ENCODE results near the gene FRMPD4. TPM values are rescaled to one million over a fixed set of nuclear protein-coding genes. Genes with fewer than 3 reads are reported as not detected.

FRMPD4 gene
- total RNA-seq, 2 experiments from 2014 or later, result not detected

GRCh38 chrX:12237771-12238170, 99.5 kb downstream of the FRMPD4 start:
- Mint-ChIP-seq H3K9me3 (no peaks in the 10 kb centered on the region), H3K4me3 (no peak overlapping the region), H3K27ac (no peak overlapping the region), H3K27me3 (no peaks in the 10 kb centered on the region), H3K4me1 (no peaks in the 10 kb centered on the region), H3K36me3 (no peaks in the 10 kb centered on the region)
- DNase-seq, result no peak

DNA sequence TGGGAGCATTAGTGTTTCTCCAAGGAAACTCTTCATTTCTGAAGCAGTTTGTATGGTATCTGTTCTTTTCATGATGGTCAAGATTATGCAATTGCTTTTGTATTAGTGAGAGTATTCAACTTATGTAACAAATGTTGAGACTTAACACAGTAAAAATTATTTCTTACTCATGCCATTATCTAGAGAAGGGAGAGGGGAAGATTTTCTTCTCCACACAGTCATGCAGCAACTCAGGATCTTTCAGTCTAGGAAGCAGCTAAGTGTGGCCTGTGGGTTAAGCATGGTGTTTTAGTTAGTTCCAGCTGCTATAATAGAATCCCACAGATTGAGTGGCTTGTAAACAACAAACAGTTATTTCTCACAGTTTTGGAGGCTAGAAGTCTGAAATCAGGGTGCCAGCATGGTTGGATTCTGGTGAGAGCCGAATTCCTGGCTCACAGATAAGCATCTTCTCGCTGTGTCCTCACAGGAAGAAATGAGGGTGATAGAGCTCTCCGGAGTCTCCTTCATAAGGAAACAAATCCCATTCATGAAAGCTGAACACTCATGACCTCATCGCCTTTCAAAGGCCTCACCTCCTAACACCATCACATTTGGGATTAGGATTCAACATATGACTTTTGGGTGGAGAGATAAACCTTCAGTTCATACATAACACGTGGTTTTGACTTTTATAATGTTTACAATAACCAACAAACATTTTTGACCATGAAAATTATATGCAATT, 101.2 kb downstream of the FRMPD4 start:
- Mint-ChIP-seq H3K27me3 (no peaks in the 10 kb centered on the region), H3K36me3 (no peaks in the 10 kb centered on the region), H3K9me3 (no peaks in the 10 kb centered on the region), H3K4me3 (no peak overlapping the region), H3K4me1 (no peaks in the 10 kb centered on the region), H3K27ac (no peak overlapping the region)
- no peak for DNase-seq

DNA sequence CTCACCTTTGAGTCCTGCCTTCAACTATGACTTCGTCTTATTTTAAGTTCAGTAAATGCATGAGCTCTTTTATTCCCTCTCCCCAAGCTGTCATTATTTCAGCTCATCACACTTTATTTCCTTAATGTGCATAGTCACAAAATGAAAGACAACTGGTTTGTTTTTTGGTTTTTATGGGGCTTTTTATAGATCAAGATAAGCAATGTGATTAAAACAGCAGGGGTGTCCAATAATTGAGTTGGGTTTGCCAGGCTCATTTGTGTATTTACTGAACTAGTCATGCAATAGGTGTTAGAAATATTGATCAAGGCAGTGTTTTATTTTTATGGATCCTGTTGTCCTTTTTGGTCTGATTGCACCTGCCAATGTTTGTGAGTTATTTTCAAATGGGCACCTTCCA, 102.2 kb downstream of the FRMPD4 start:
- Mint-ChIP-seq H3K27me3 (no peaks in the 10 kb centered on the region), H3K27ac (no peak overlapping the region), H3K4me3 (no peak overlapping the region), H3K9me3 (no peaks in the 10 kb centered on the region), H3K4me1 (no peaks in the 10 kb centered on the region), H3K36me3 (no peaks in the 10 kb centered on the region)
- DNase-seq, result no peak

DNA sequence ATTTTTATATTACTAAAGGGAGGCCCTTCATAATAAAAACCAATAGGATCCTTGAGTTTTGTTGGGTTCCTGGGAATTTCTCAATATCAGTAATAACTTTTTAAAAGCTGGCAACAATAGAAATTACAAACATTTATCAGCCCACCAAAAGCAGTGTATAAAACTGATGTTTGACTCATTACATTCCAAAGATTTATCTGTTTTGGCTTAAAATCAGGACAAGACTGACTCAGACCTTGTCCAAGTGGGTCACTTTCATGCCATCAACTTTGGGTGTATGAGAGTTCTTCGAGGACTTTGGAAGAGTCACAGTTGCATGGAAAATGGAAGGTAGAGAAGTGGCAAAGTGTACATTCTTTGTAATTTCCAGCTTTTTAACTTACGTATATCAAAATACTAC, 102.8 kb downstream of the FRMPD4 start:
- no peak for DNase-seq
- Mint-ChIP-seq H3K36me3 (no peaks in the 10 kb centered on the region), H3K27ac (no peak overlapping the region), H3K9me3 (no peaks in the 10 kb centered on the region), H3K27me3 (no peaks in the 10 kb centered on the region), H3K4me1 (no peaks in the 10 kb centered on the region), H3K4me3 (no peak overlapping the region)

GRCh38 chrX:12245650-12246645, 107.7 kb downstream of the FRMPD4 start:
- Mint-ChIP-seq H3K36me3 (no peaks in the 10 kb centered on the region), H3K27ac (no peak overlapping the region), H3K4me1 (no peaks in the 10 kb centered on the region), H3K9me3 (no peaks in the 10 kb centered on the region), H3K4me3 (no peak overlapping the region), H3K27me3 (no peaks in the 10 kb centered on the region)
- no peak for DNase-seq

DNA sequence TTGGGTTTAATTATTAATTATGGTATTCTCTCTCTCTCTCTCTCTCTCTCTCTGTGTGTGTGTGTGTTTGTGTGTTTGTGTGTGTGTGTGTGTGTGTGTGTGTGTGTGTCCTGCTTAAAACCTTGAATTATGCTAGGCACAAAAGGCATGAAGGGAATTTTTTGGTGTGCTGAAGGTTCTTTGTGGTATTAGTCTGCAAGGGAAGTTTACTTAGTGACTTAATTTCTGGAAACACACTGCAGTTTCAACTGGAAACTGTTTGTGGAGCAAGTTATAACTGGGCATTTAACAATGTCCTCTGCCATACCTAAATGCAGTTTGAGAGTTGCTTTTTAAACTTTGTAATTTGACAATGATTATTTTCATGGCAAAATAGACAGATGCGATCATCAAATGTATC, 111.7 kb downstream of the FRMPD4 start:
- H3K9me3 Mint-ChIP-seq, result no peaks in the 10 kb centered on the region
- H3K27ac Mint-ChIP-seq, result no peak overlapping the region
- no peaks in the 10 kb centered on the region for H3K27me3 Mint-ChIP-seq
- DNase-seq, result no peak
- no peaks in the 10 kb centered on the region for H3K36me3 Mint-ChIP-seq
- H3K4me1 Mint-ChIP-seq, result no peaks in the 10 kb centered on the region
- no peak overlapping the region for H3K4me3 Mint-ChIP-seq

- Mint-ChIP-seq H3K4me1 (no peaks in the 10 kb centered on the region), H3K27ac (no peak overlapping the region), H3K36me3 (no peaks in the 10 kb centered on the region), H3K4me3 (no peak overlapping the region), H3K9me3 (no peaks in the 10 kb centered on the region), H3K27me3 (peaks cover 4% of the 10 kb centered on the region)
- no peak for DNase-seq
These were observed 124.9 kb downstream of the FRMPD4 start for GRCh38 chrX:12263211-12263610.

DNA sequence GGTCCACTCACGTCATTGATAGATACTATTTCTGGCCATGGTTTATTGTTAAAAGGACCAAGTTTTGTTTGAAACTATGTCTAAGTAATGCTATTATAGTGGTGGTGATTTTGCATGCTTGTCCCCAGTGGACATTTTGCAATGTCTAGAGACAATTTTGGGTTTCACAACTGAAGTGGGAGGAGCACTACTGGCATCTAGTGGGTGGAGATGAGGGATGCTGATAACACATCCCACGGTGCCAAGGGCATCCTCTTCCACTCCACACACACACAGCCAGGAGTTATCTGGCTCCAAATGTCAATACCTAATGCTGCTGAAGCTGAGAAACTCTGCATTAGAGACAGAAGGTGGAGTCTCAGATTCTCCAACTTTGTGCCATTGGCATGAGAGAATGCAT, 131.2 kb downstream of the FRMPD4 start:
- Mint-ChIP-seq H3K27ac (no peak overlapping the region), H3K9me3 (no peaks in the 10 kb centered on the region), H3K27me3 (no peaks in the 10 kb centered on the region), H3K36me3 (no peaks in the 10 kb centered on the region), H3K4me1 (no peaks in the 10 kb centered on the region), H3K4me3 (no peak overlapping the region)
- no peak for DNase-seq

- no peaks in the 10 kb centered on the region for H3K4me1 Mint-ChIP-seq
These were observed 139.9 kb downstream of the FRMPD4 start for GRCh38 chrX:12278151-12278550.

DNA sequence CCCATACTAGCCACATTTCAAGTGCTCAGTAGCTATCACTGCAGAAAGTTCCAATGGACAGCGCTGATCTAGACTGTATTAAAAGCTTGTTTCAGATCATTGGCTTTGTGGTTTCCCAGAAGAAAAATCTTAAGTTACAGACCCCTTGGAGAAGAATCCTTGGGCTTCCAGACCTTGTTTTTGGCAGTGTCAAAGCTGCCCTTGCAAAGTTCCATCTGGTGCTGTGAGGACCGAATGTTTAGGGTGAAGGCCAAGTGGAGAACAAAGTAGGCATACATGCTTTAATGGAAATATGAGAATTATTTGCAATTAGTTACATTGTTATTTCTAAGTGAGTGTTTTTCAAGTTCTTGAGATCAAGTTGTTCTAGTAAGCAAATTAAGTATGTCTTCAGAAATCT, 144.7 kb downstream of the FRMPD4 start:
- Mint-ChIP-seq H3K27me3 (no peaks in the 10 kb centered on the region), H3K27ac (no peak overlapping the region), H3K4me1 (no peaks in the 10 kb centered on the region), H3K9me3 (no peaks in the 10 kb centered on the region), H3K36me3 (no peaks in the 10 kb centered on the region), H3K4me3 (no peak overlapping the region)
- DNase-seq, result no peak

More at GRCh38 chrX:12278151-12278550, 139.9 kb downstream of the FRMPD4 start:
- no peak for DNase-seq
- Mint-ChIP-seq H3K36me3 (no peaks in the 10 kb centered on the region), H3K9me3 (no peaks in the 10 kb centered on the region), H3K4me3 (no peak overlapping the region), H3K27ac (no peak overlapping the region), H3K27me3 (no peaks in the 10 kb centered on the region)

DNA sequence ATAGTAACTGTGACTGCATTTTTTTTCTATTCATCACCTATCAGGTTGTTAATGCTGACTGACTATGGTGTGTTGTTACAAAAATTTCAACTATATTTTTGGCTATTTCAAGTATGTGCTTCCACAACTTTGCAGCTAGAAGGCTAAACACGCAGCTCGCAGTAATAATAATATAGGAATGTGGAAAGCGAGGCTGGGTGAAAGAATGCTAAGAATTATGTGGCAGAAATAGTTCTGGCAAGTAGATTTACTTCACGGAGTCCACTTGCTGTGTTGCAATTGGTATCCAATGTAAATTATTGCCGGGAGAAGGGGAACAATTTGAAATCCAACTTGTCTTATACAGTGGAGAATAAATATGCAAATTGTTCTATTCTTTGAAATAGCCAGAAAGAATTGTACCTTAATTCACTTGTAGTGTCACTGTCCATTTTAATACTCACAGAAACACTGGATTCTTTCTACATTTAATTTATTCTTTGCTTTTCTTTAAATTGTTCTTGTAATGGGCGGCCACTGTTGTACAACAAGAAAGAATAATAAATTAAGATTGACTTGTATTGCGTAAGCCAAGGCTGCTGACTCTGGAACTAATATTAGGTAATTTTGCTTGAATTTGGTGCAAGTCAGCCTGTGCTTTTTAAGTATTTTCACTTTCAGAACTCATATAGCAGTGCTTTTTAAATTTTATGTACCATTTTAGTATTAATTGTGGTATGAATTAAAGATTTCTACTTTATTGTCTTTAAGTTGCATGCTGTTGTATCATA, 154.9 kb downstream of the FRMPD4 start:
- H3K4me3 Mint-ChIP-seq, result no peak overlapping the region
- no peaks in the 10 kb centered on the region for H3K4me1 Mint-ChIP-seq
- no peaks in the 10 kb centered on the region for H3K27me3 Mint-ChIP-seq
- DNase-seq, result no peak
- no peaks in the 10 kb centered on the region for H3K9me3 Mint-ChIP-seq
- H3K36me3 Mint-ChIP-seq, result no peaks in the 10 kb centered on the region
- H3K27ac Mint-ChIP-seq, result no peak overlapping the region

- no peaks in the 10 kb centered on the region for H3K4me1 Mint-ChIP-seq
- H3K27me3 Mint-ChIP-seq, result no peaks in the 10 kb centered on the region
- no peak for DNase-seq
- no peak overlapping the region for H3K27ac Mint-ChIP-seq
- H3K36me3 Mint-ChIP-seq, result no peaks in the 10 kb centered on the region
- no peaks in the 10 kb centered on the region for H3K9me3 Mint-ChIP-seq
- H3K4me3 Mint-ChIP-seq, result no peak overlapping the region
These were observed 159.1 kb downstream of the FRMPD4 start for GRCh38 chrX:12297353-12297752.

GRCh38 chrX:12301288-12301687, 163.0 kb downstream of the FRMPD4 start:
- DNase-seq, result no peak
- H3K9me3 Mint-ChIP-seq, result no peaks in the 10 kb centered on the region

DNA sequence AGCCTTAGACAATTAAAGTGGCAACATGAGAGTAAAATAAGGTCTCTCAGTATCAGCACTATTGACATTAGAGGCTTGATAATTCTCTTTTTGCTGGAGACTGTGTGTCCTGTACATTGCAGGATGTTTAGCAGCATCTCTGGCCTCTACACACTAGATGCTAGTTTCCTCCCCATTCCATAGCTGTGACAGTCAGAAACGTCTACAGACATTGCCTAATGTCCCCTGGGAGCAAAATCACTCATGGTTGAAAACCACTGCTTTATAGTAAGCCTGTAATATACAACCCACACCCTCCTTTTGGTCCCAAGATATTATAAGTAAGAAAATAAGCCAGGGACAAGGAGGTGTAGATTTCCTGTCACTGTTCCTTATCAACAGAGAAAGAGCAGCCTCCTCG, 166.0 kb downstream of the FRMPD4 start:
- H3K27me3 Mint-ChIP-seq, result no peaks in the 10 kb centered on the region
- no peak for DNase-seq
- no peak overlapping the region for H3K4me3 Mint-ChIP-seq
- H3K36me3 Mint-ChIP-seq, result no peaks in the 10 kb centered on the region
- H3K27ac Mint-ChIP-seq, result no peak overlapping the region
- H3K9me3 Mint-ChIP-seq, result no peaks in the 10 kb centered on the region
- no peaks in the 10 kb centered on the region for H3K4me1 Mint-ChIP-seq

More at GRCh38 chrX:12301288-12301687, 163.0 kb downstream of the FRMPD4 start:
- no peaks in the 10 kb centered on the region for H3K27me3 Mint-ChIP-seq
- H3K36me3 Mint-ChIP-seq, result no peaks in the 10 kb centered on the region
- H3K4me3 Mint-ChIP-seq, result no peak overlapping the region
- no peak overlapping the region for H3K27ac Mint-ChIP-seq
- H3K4me1 Mint-ChIP-seq, result no peaks in the 10 kb centered on the region

- Mint-ChIP-seq H3K27me3 (peaks cover 4% of the 10 kb centered on the region), H3K4me1 (no peaks in the 10 kb centered on the region), H3K4me3 (no peak overlapping the region), H3K9me3 (no peaks in the 10 kb centered on the region), H3K27ac (no peak overlapping the region), H3K36me3 (no peaks in the 10 kb centered on the region)
- DNase-seq, result no peak
These were observed 169.7 kb downstream of the FRMPD4 start for GRCh38 chrX:12307961-12308360.

All from activated naive CD8-positive, alpha-beta T cell treated with anti-CD3 and anti-CD28 coated beads for 36 hours (primary cell).